Stimulated activated CD4-positive, alpha-beta T cell treated with anti-CD3 and anti-CD28 coated beads, Interleukin-4, amount 100 ng/mL, for 24 hours (primary cell): Measurements from ENCODE around the gene BCS1L.

Source experiments
- DNase-seq: peaks from one replicate; pipeline ENCODE4 v3.0.0-alpha.2; 2020

BCS1L gene

GRCh38 chr2:218659258-218659987 lies at the start of gene BCS1L, which contains the start of gene ZNF142:
BCS1L (plus strand) TSS chr2:218659683; CDS start chr2:218660988, 1,305 bp downstream.
ZNF142 (minus strand) TSS chr2:218659623; CDS start chr2:218656429, 3,194 bp downstream.
- peak; percentile 96 for DNase-seq

GRCh38 chr2:218615868-218616315 lies 43.6 kb upstream of the BCS1L start:
- no peak for DNase-seq

GRCh38 chr2:218618102-218618860 lies 41.2 kb upstream of the BCS1L start:
- no peak for DNase-seq

GRCh38 chr2:218621007-218621406 lies 38.5 kb upstream of the BCS1L start:
- DNase-seq = no peak

- DNase-seq = no peak
Measured at GRCh38 chr2:218622606-218623365, 36.7 kb upstream of the BCS1L start.

- DNase-seq = no peak
Measured at GRCh38 chr2:218623366-218623705, 36.1 kb upstream of the BCS1L start.

- no peak for DNase-seq
Measured at GRCh38 chr2:218626369-218626768, 33.1 kb upstream of the BCS1L start.

GRCh38 chr2:218627939-218628338 lies 31.5 kb upstream of the BCS1L start:
- DNase-seq = no peak

- DNase-seq = no peak
Measured at GRCh38 chr2:218631837-218632236, 27.6 kb upstream of the BCS1L start.

- DNase-seq = no peak
Measured at GRCh38 chr2:218635719-218636118, 23.8 kb upstream of the BCS1L start.

GRCh38 chr2:218638372-218638771 lies 21.1 kb upstream of the BCS1L start:
- no peak for DNase-seq

- no peak for DNase-seq
Measured at GRCh38 chr2:218642121-218642656, 17.3 kb upstream of the BCS1L start.

GRCh38 chr2:218642786-218643185 lies 16.7 kb upstream of the BCS1L start:
- DNase-seq = no peak

GRCh38 chr2:218643751-218644310 lies 15.7 kb upstream of the BCS1L start:
- no peak for DNase-seq

- DNase-seq = no peak
Measured at GRCh38 chr2:218644721-218645120, 14.8 kb upstream of the BCS1L start.

GRCh38 chr2:218645126-218645525 lies 14.4 kb upstream of the BCS1L start:
- no peak for DNase-seq

- DNase-seq = peak; percentile 53
Measured at GRCh38 chr2:218648088-218648786, 11.2 kb upstream of the BCS1L start.

- DNase-seq = no peak
Measured at GRCh38 chr2:218648787-218649100, 10.7 kb upstream of the BCS1L start.

- no peak for DNase-seq
Measured at GRCh38 chr2:218655751-218656150, 3.7 kb upstream of the BCS1L start.

- peak; percentile 46 for DNase-seq
Measured at GRCh38 chr2:218658671-218659257, 719 bp upstream of the BCS1L start.

GRCh38 chr2:218659988-218660358 lies 490 bp downstream of the BCS1L start:
- no peak for DNase-seq

- DNase-seq = no peak
Measured at GRCh38 chr2:218662377-218662776, 2.9 kb downstream of the BCS1L start.
